HepG2 (cell line): ENCODE data around the gene RIMBP2. TPM values are rescaled to one million over a fixed set of nuclear protein-coding genes. Genes with fewer than 3 reads are reported as not detected.

Source experiments
- ATAC-seq: fragments of 200-7000 bp; cut with Tn5 transposase; 3 replicates; pipeline ENCODE4 v1.9.1; 2020; ENCODE audit warnings: mild to moderate bottlenecking, moderate library complexity
- BruUV-seq: library from RNA; stranded (reverse); fragments of 400-500 nt; replicated peaks from 2 replicates; lab custom pipeline; 2021; lab: Mats Ljungman, UMichigan
- CTCF ChIA-PET: fragments of 300-600 bp; formaldehyde crosslinking; extraction: SDS; loops from one replicate; lab custom pipeline; 2021; ENCODE audit warnings: low total read pairs, inconsistent platforms, low intra/inter-chr PET ratio; lab: Yijun Ruan, JAX
- POLR2A ChIA-PET: fragments of 350-600 bp; sonication (Branson Sonifier 250); formaldehyde crosslinking; loops from one replicate; lab custom pipeline; 2020; ENCODE audit warnings: antibody characterized with exemption, inconsistent platforms; lab: Yijun Ruan, JAX
- DNase-seq: peaks from one replicate; pipeline ENCODE4 v3.0.0-alpha.2; 2015; ENCODE audit warnings: low spot score
- FAIRE-seq: peaks from 3 replicates; lab custom pipeline; 2011; peaks lifted over from hg19 to GRCh38; lab: Jason Lieb, UNC
- H2AFZ ChIP-seq: one replicate; pipeline ENCODE4 v1.6.1; 2011; ENCODE audit warnings: low read length, inconsistent platforms
- H3K27ac ChIP-seq: fragments of 300-600 bp; 3 replicates; pipeline ENCODE4 v1.8.0; 2011; ENCODE audit warnings: mixed run types, mild to moderate bottlenecking, mixed read lengths, low read length, inconsistent platforms; ENCODE audit not compliant: insufficient read depth; ENCODE audit errors: extremely low read length
- H3K27me3 ChIP-seq, 2 experiments: fragments of 200-600 bp in 1 of 2; 2 replicates in 1 of 2; 3 replicates in 1 of 2; pipeline versions ENCODE4 v1.6.0 to v1.8.0; 2011; ENCODE audit warnings: low read length in 2 of 2, mild to moderate bottlenecking in 2 of 2, moderate library complexity in 2 of 2, inconsistent platforms in 1 of 2; ENCODE audit not compliant: insufficient read depth in 2 of 2, control insufficient read depth in 1 of 2
- H3K36me3 ChIP-seq, 2 experiments: fragments of 200-600 bp in 1 of 2; replicated peaks in 1 of 2; 2 replicates in 1 of 2; 3 replicates in 1 of 2; pipeline versions ENCODE4 v1.5.1 to v1.8.0; 2011; ENCODE audit warnings: low read length in 2 of 2, inconsistent platforms in 1 of 2; ENCODE audit not compliant: insufficient read depth in 2 of 2, control insufficient read depth in 1 of 2
- H3K4me1 ChIP-seq: 2 replicates; pipeline ENCODE4 v1.5.1; 2012; ENCODE audit warnings: low read length, inconsistent platforms; ENCODE audit not compliant: insufficient read depth
- H3K4me2 ChIP-seq: 2 replicates; pipeline ENCODE4 v1.6.0; 2011; ENCODE audit warnings: low read depth, low read length, inconsistent platforms
- H3K4me3 ChIP-seq, 3 experiments: fragments of 200-600 bp in 1 of 3; sonication (generic), shearing (Covaris generic) in 1 of 3; replicated peaks in 1 of 3; 2 replicates each; pipeline ENCODE4 v1.5.1; 2011 to 2016; ENCODE audit warnings: low read length in 3 of 3, inconsistent platforms in 2 of 3, low read depth in 2 of 3, mild to moderate bottlenecking in 2 of 3, control low read depth in 1 of 3, mixed read lengths in 1 of 3; ENCODE audit not compliant: insufficient read depth in 1 of 3
- H3K79me2 ChIP-seq: one replicate; pipeline ENCODE4 v1.6.1; 2011; ENCODE audit warnings: low read length, inconsistent platforms; ENCODE audit not compliant: insufficient read depth
- H3K9ac ChIP-seq: 2 replicates; pipeline ENCODE4 v1.6.0; 2011; ENCODE audit warnings: mild to moderate bottlenecking, low read depth, low read length, inconsistent platforms; ENCODE audit not compliant: insufficient read depth
- H3K9me3 ChIP-seq: 2 replicates; pipeline ENCODE4 v1.5.1; 2012; ENCODE audit warnings: mild to moderate bottlenecking, low read length
- H4K20me1 ChIP-seq: 2 replicates; pipeline ENCODE4 v1.6.0; 2011; ENCODE audit warnings: inconsistent platforms, mild to moderate bottlenecking, low read length, moderate library complexity; ENCODE audit not compliant: insufficient read depth
- ATF2 ChIP-seq: sonication (generic); formaldehyde crosslinking; IDR thresholded peaks from 2 replicates; pipeline ENCODE4 v1.4.0; 2020; ENCODE audit warnings: missing genetic modification reagents
- DBP ChIP-seq: sonication (generic); formaldehyde crosslinking; IDR thresholded peaks from 2 replicates; pipeline ENCODE4 v1.4.0; 2020; ENCODE audit warnings: missing genetic modification reagents; ENCODE audit errors: not compliant biosample characterization
- HDAC1 ChIP-seq: sonication (generic); formaldehyde crosslinking; IDR thresholded peaks from 2 replicates; pipeline ENCODE4 v1.5.1; 2020; ENCODE audit warnings: mild to moderate bottlenecking, missing genetic modification reagents
- KDM1A ChIP-seq: IDR thresholded peaks from 2 replicates; pipeline ENCODE4 v1.6.1; 2016; ENCODE audit warnings: missing compliant biosample characterization
- KDM2A ChIP-seq: sonication (generic); formaldehyde crosslinking; IDR thresholded peaks from 2 replicates; pipeline ENCODE4 v1.4.0; 2020; ENCODE audit warnings: low read depth, missing genetic modification reagents, borderline replicate concordance
- KLF11 ChIP-seq: IDR thresholded peaks from 2 replicates; pipeline ENCODE4 v1.6.1; 2016; ENCODE audit warnings: missing compliant biosample characterization
- KMT2B ChIP-seq: IDR thresholded peaks from 2 replicates; pipeline ENCODE4 v1.6.1; 2016; ENCODE audit warnings: missing genetic modification reagents, missing compliant biosample characterization
- MXD1 ChIP-seq: sonication (generic); formaldehyde crosslinking; IDR thresholded peaks from 2 replicates; pipeline ENCODE4 v1.4.0; 2020; ENCODE audit warnings: mild to moderate bottlenecking, missing genetic modification reagents
- PATZ1 ChIP-seq: sonication (generic); formaldehyde crosslinking; IDR thresholded peaks from 2 replicates; pipeline ENCODE4 v1.4.0; 2020; ENCODE audit warnings: missing genetic modification reagents
- SCMH1 ChIP-seq: sonication (generic); formaldehyde crosslinking; IDR thresholded peaks from 2 replicates; pipeline ENCODE4 v1.9.0; 2021; ENCODE audit warnings: missing genetic modification reagents, mild to moderate bottlenecking, borderline replicate concordance
- THAP7 ChIP-seq: sonication (generic); formaldehyde crosslinking; IDR thresholded peaks from 2 replicates; pipeline ENCODE4 v1.8.1; 2023; ENCODE audit warnings: mild to moderate bottlenecking, missing genetic modification reagents
- ZFP36L2 ChIP-seq: sonication (generic); formaldehyde crosslinking; IDR thresholded peaks from 2 replicates; pipeline ENCODE4 v1.4.0; 2020; ENCODE audit warnings: missing genetic modification reagents
- ZNF784 ChIP-seq: sonication (generic); formaldehyde crosslinking; IDR thresholded peaks from 2 replicates; pipeline ENCODE4 v1.5.1; 2020; ENCODE audit warnings: missing genetic modification reagents, mild to moderate bottlenecking, borderline replicate concordance
- ZNF816 ChIP-seq: sonication (generic); formaldehyde crosslinking; IDR thresholded peaks from 2 replicates; pipeline ENCODE4 v1.8.0; 2022; ENCODE audit warnings: missing genetic modification reagents, mild to moderate bottlenecking, borderline replicate concordance
- ZNF883 ChIP-seq: sonication (generic); formaldehyde crosslinking; IDR thresholded peaks from 2 replicates; pipeline ENCODE4 v1.5.1; 2020; ENCODE audit warnings: mild to moderate bottlenecking, missing genetic modification reagents; ENCODE audit errors: not compliant biosample characterization
- WGBS: methylation state at CpG from one replicate; pipeline ENCODE4 v1.1.6; 2017; ENCODE audit warnings: low lambda C conversion rate; 5-methylcytosine and 5-hydroxymethylcytosine counted together
- in situ Hi-C: cut with HindIII; loops from 2 replicates; pipeline ENCODE4 v1.10.0; 2017; ENCODE audit warnings: low pct_unique_long_range_greater_than_20kb; ENCODE audit not compliant: extremely low pct_ligation_motif_present
- intact Hi-C: fragments of 100-400 bp; cut with micrococcal nuclease; formaldehyde crosslinking; loops from one replicate; pipeline ENCODE4 v1.10.0; 2022; ENCODE audit not compliant: unreplicated experiment
- polyA plus RNA-seq, 8 experiments: library from polyadenylated mRNA; depleted of rRNA in 3 of 8; stranded (reverse) in 7 of 8; unstranded in 1 of 8; fragments of >200 nt; fragmentation: Illumina TruSeq in 4 of 8; extraction: Trizol in 4 of 8; gene quantifications; 2 replicates each; pipeline versions ENCODE4 v1.2.1 to v1.2.3, GENCODE V29; 2011 to 2016; ENCODE audit warnings: low read depth in 4 of 8, missing spikeins in 1 of 8, mixed read lengths in 1 of 8; ENCODE audit not compliant: insufficient read depth in 1 of 8
- total RNA-seq, 5 experiments: library from RNA; depleted of rRNA; stranded (reverse); fragments of >200 nt; fragmentation: Illumina TruSeq; extraction: Trizol; gene quantifications; 2 replicates each; pipeline ENCODE4 v1.2.3, GENCODE V29; 2016; ENCODE audit warnings: low read depth in 1 of 5

The RIMBP2 gene
- total and polyA plus RNA-seq, 2 of the 13 experiments (the other 11 are each of a cell fraction or from before 2014, with no cell fraction given) = 0.03 TPM; not detected in 1

- no peak overlapping the region for H3K4me2 ChIP-seq
- no peak for DNase-seq
- ChIA-PET POLR2A (no interaction called here), CTCF (no interaction called here)
- in situ Hi-C loops = no loop called here
- no peak overlapping the region for H3K4me3 ChIP-seq
- H3K36me3 ChIP-seq = no peaks in the 10 kb centered on the region
- WGBS = 52% methylated on average over 9 of the region's 39 CpGs
- no TSS peak for BruUV-seq
- H2AFZ ChIP-seq = no peak overlapping the region
- peaks cover 4 to 61% of the 10 kb centered on the region in 2 experiments for H3K27me3 ChIP-seq
- no peak for ATAC-seq
- no peaks in the 10 kb centered on the region for H4K20me1 ChIP-seq
- intact Hi-C loops = no loop called here
- H3K9me3 ChIP-seq = no peaks in the 10 kb centered on the region
- no peak overlapping the region for H3K9ac ChIP-seq
- H3K79me2 ChIP-seq = no peaks in the 10 kb centered on the region
- no peaks in the 10 kb centered on the region for H3K4me1 ChIP-seq
- FAIRE-seq = no peak
- H3K27ac ChIP-seq = no peak overlapping the region
- no peak for TF ChIP-seq KMT2B (CRISPR knock-in tag)
- TF ChIP-seq PATZ1 (CRISPR knock-in tag) = no peak
- TF ChIP-seq ZFP36L2 (CRISPR knock-in tag) = no peak
- TF ChIP-seq THAP7 (CRISPR knock-in tag) = no peak
- no peak for TF ChIP-seq KDM1A (CRISPR knock-in tag)
- no peak for TF ChIP-seq ZNF784
- no peak for TF ChIP-seq ZNF816
- TF ChIP-seq SCMH1 (CRISPR knock-in tag) = no peak
- TF ChIP-seq KDM2A = no peak
- no peak for TF ChIP-seq MXD1
- TF ChIP-seq KLF11 = no peak
- no peak for TF ChIP-seq HDAC1 (CRISPR knock-in tag)
- TF ChIP-seq DBP = no peak
- TF ChIP-seq ATF2 (CRISPR knock-in tag) = no peak
- TF ChIP-seq ZNF883 (CRISPR knock-in tag) = no peak
Observed at GRCh38 chr12:130611026-130611905, 104.8 kb downstream of the RIMBP2 start.
